ENCODE measurements around the gene CCDC27.

Gene CCDC27

DNA sequence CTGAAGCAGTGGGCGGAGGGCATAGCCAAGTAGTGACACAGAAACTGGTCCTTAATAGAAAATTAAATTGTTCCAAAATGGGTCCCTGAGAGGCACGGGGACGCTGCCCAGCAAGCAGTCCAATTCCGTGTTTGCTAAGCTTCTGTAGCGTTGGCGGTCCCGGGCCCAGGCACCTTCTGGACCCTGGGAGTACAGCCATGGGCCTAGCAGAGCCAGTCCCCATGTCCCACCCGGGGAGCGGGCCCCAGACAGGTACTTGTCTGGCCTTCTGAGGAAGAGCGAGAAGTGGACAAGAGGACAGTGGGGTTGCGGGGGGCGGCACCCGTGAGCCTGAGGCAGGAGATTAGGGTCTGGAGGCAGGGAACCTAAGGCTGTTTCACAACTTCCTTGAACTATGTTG lies 11.5 kb upstream of the CCDC27 start:
- peak; percentile 51 for DNase-seq (ENCODE audit: low spot score)
- Histone ChIP-seq H3K9me3 (ENCODE audit: severe bottlenecking) (no peaks in the 10 kb centered on the region), H3K27me3 (ENCODE audit: insufficient read depth, poor library complexity, severe bottlenecking) (no peaks in the 10 kb centered on the region), H3K4me3 (ENCODE audit: severe bottlenecking) (no peak overlapping the region), H3K27ac (ENCODE audit: poor library complexity, severe bottlenecking) (no peak overlapping the region), H3K4me1 (ENCODE audit: insufficient read depth, poor library complexity, severe bottlenecking) (no peaks in the 10 kb centered on the region), H3K36me3 (ENCODE audit: low read depth) (peaks cover 57% of the 10 kb centered on the region)
- no peak for ATAC-seq (ENCODE audit: low read depth)
- TF ChIP-seq, protein P1, sequence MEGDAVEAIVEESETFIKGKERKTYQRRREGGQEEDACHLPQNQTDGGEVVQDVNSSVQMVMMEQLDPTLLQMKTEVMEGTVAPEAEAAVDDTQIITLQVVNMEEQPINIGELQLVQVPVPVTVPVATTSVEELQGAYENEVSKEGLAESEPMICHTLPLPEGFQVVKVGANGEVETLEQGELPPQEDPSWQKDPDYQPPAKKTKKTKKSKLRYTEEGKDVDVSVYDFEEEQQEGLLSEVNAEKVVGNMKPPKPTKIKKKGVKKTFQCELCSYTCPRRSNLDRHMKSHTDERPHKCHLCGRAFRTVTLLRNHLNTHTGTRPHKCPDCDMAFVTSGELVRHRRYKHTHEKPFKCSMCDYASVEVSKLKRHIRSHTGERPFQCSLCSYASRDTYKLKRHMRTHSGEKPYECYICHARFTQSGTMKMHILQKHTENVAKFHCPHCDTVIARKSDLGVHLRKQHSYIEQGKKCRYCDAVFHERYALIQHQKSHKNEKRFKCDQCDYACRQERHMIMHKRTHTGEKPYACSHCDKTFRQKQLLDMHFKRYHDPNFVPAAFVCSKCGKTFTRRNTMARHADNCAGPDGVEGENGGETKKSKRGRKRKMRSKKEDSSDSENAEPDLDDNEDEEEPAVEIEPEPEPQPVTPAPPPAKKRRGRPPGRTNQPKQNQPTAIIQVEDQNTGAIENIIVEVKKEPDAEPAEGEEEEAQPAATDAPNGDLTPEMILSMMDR (IDR thresholded peaks at IDR 0.05; ENCODE audit: poor library complexity, severe bottlenecking) = no peak

DNA sequence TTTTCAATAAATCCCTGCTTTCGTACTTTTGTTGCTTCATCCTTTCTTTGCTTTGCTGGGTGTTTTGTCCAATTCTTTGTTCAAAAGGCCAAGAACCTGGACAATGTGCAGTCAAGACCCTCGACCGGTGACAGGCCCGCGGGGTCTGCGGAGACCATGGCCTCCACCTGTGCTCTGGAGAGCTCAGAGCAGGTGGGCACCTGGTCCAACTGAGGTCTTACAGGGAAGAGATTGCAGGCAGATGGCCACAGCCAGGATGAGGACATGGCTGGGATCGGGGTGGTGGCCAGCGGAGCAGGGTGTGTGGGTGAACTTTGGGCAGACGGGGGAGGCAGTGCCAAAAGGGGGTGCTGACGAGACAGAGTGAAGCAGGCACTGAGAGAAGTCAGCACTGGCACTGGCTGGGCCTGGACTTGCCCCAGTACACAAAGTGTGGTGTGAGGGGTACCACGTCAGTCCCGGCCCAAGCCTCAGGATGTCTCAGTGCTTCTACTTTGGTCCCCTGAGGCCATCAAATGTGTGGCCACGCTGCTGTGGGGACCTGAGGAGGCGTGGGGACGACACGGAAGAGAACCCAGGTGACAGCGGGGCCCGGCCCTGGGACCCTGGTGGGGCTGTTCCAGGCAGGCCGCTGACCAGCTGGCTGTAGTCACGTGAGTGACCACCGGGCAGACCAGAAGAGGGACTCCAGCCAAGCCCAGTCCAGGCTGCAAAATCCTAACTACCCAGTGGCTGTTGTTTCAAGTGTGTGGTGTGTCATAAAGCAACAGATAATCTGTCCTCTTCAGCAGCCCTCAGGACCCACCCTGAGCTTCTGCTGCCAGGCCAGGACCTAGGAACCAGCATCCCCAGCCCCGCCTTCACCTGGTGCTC lies 10.4 kb upstream of the CCDC27 start:
- H3K4me1 ChIP-seq (ENCODE audit: insufficient read depth, poor library complexity, severe bottlenecking) = no peaks in the 10 kb centered on the region
- ATAC-seq (ENCODE audit: low read depth) (no peak), DNase-seq (ENCODE audit: low spot score) (peak; percentile 35)
- H3K4me3 ChIP-seq (ENCODE audit: severe bottlenecking) = no peak overlapping the region
- TF ChIP-seq, protein P1 (IDR thresholded peaks at IDR 0.05; ENCODE audit: poor library complexity, severe bottlenecking) = no peak
- no peaks in the 10 kb centered on the region for H3K9me3 ChIP-seq (ENCODE audit: severe bottlenecking)
- H3K27ac ChIP-seq (ENCODE audit: poor library complexity, severe bottlenecking) = no peak overlapping the region
- no peaks in the 10 kb centered on the region for H3K27me3 ChIP-seq (ENCODE audit: insufficient read depth, poor library complexity, severe bottlenecking)
- peaks cover 52% of the 10 kb centered on the region for H3K36me3 ChIP-seq (ENCODE audit: low read depth)

DNA sequence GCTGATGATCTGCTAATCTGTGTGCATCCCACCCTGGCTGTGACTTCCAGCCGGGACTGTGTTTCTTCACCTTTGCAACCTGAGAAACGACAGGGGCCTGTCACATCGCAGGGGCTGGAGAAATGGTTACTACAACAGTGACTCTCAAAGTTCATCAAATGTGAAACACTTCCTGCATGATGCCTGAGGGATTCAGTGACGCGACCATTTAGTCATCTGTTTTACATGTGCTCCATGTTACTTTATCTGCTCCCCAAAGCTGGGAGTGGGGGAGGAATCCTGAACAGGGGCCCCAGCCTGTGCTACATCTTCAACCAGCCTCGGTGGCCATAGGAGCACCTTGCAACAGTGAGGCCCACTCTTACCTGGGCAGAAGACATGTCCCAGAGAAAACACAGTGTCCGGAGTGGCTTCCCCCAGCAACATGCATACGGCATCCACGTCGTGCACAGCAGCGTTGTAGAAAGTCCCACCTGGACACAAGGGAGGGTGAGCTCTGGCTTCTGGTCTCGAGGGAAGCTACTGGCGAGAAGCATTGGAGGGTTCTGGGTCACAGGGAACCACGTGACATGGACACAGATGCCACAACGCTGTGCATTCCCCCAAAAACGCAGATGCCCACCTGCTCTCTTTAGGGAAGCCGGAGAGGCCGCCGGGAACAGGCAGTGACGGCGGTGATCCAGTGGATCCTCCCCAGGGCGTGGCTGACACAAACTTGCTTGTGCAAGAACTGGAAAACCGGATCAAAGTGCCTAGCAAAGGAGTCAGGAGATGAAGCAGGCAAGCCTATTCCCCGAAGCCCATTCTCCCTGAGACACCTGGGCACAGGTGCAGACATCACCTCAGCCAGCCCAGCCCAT lies 9.6 kb upstream of the CCDC27 start:
- Histone ChIP-seq H3K36me3 (ENCODE audit: low read depth) (peaks cover 44% of the 10 kb centered on the region), H3K4me3 (ENCODE audit: severe bottlenecking) (no peak overlapping the region), H3K27ac (ENCODE audit: poor library complexity, severe bottlenecking) (no peak overlapping the region), H3K27me3 (ENCODE audit: insufficient read depth, poor library complexity, severe bottlenecking) (no peaks in the 10 kb centered on the region), H3K4me1 (ENCODE audit: insufficient read depth, poor library complexity, severe bottlenecking) (no peaks in the 10 kb centered on the region), H3K9me3 (ENCODE audit: severe bottlenecking) (no peaks in the 10 kb centered on the region)
- DNase-seq (ENCODE audit: low spot score) = peak; percentile 55
- no peak for ATAC-seq (ENCODE audit: low read depth)
- TF ChIP-seq, protein P1 (IDR thresholded peaks at IDR 0.05; ENCODE audit: poor library complexity, severe bottlenecking) = no peak

DNA sequence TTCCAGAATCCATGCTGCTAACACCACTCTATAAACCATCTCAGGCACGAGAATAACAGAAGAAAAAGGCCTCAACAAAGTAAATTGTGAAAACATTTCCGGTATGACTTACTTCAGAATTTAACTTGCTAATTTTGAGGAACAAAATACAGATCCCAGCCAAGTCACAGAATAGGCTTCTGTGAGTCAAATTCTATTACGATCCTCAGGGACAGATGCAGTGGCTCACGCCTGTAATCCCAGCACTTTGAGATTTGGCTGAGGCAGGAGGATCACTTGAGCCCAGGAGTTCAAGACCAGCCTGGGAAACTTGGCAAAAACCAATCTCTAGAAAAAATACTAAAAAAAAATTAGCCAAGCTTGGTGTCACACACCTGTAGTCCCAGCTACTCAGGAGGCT lies 8.8 kb upstream of the CCDC27 start:
- TF ChIP-seq, protein P1 (IDR thresholded peaks at IDR 0.05; ENCODE audit: poor library complexity, severe bottlenecking) = no peak
- DNase-seq (ENCODE audit: low spot score) = no peak
- peaks cover 36% of the 10 kb centered on the region for H3K36me3 ChIP-seq (ENCODE audit: low read depth)

More for the DNA sequence above, 8.8 kb upstream of the CCDC27 start:
- Histone ChIP-seq H3K4me1 (ENCODE audit: insufficient read depth, poor library complexity, severe bottlenecking) (no peaks in the 10 kb centered on the region), H3K27ac (ENCODE audit: poor library complexity, severe bottlenecking) (no peak overlapping the region), H3K27me3 (ENCODE audit: insufficient read depth, poor library complexity, severe bottlenecking) (no peaks in the 10 kb centered on the region), H3K9me3 (ENCODE audit: severe bottlenecking) (no peaks in the 10 kb centered on the region), H3K4me3 (ENCODE audit: severe bottlenecking) (no peak overlapping the region)
- ATAC-seq (ENCODE audit: low read depth) = no peak
